BJ (cell line): Measurements from ENCODE around the gene SDK1. TPM values are rescaled to one million over a fixed set of nuclear protein-coding genes. Genes with fewer than 3 reads are reported as not detected.

Source experiments
- CTCF ChIA-PET: fragments of 350-600 bp; formaldehyde crosslinking; extraction: SDS; loops from one replicate; lab custom pipeline; 2021; ENCODE audit warnings: antibody characterized with exemption, inconsistent platforms; lab: Yijun Ruan, JAX
- POLR2A ChIA-PET: fragments of 300-600 bp; sonication (Branson Sonifier 250); formaldehyde crosslinking; extraction: SDS; loops from one replicate; lab custom pipeline; 2021; ENCODE audit warnings: antibody characterized with exemption; lab: Charles Lee
- DNase-seq: peaks from one replicate; pipeline ENCODE4 v3.0.0-alpha.2; 2011; ENCODE audit warnings: low read depth
- H3K27me3 ChIP-seq: 2 replicates; pipeline ENCODE4 v1.6.0; 2011; ENCODE audit warnings: low read length; ENCODE audit not compliant: control insufficient read depth, insufficient read depth
- H3K36me3 ChIP-seq: 2 replicates; pipeline ENCODE4 v1.5.1; 2011; ENCODE audit warnings: low read length; ENCODE audit not compliant: control insufficient read depth, insufficient read depth
- H3K4me3 ChIP-seq: 2 replicates; pipeline ENCODE4 v1.5.1; 2011; ENCODE audit warnings: low read depth, mild to moderate bottlenecking, control low read depth, low read length
- polyA plus RNA-seq: library from polyadenylated mRNA; depleted of rRNA; stranded (reverse); fragments of >200 nt; gene quantifications from 2 replicates; pipeline ENCODE4 v1.2.3, GENCODE V29; 2011
- TF ChIP-seq, protein P1 (sequence below): IDR thresholded peaks from 2 replicates; pipeline ENCODE4 v1.5.1; 2011; ENCODE audit warnings: low read depth, mild to moderate bottlenecking, control low read depth, inconsistent platforms, low read length, moderate library complexity; ENCODE audit not compliant: insufficient read depth

Gene SDK1
- polyA plus RNA-seq, 1 experiment: 0.01 TPM

DNA sequence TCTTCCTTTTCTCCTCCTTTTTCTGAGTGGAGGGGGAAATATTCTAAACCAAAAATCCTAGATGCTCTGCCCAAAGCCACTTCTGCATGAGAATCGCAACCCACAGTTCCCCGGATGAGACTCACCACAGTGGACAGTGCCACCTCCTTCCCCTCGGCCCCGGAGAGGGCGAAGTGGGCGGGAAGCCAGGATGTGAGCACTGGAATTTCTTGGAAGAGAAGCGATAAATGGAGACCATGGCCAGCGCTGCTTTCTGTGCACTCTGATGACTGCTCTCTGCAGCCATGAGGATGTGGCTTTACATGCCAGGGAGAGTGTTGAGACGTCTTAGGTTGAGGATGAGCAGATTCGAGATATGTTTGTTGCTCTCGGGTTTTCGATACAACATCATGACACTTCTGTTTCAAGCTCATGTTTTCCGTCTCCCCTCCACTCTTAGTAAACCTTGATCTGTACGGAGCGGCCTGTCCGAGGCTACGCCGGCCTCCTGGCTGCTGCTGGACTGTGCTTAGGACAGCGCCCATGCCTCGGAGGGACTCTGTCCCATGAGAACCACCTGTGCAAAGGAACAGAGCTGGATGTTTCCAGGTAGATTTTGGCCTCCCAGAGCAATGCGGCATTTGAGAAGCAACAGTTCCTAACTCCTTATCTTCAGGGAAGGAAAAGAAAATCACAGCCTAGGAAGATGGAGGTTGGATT, 966.4 kb downstream of the SDK1 start:
- TF ChIP-seq, protein P1, sequence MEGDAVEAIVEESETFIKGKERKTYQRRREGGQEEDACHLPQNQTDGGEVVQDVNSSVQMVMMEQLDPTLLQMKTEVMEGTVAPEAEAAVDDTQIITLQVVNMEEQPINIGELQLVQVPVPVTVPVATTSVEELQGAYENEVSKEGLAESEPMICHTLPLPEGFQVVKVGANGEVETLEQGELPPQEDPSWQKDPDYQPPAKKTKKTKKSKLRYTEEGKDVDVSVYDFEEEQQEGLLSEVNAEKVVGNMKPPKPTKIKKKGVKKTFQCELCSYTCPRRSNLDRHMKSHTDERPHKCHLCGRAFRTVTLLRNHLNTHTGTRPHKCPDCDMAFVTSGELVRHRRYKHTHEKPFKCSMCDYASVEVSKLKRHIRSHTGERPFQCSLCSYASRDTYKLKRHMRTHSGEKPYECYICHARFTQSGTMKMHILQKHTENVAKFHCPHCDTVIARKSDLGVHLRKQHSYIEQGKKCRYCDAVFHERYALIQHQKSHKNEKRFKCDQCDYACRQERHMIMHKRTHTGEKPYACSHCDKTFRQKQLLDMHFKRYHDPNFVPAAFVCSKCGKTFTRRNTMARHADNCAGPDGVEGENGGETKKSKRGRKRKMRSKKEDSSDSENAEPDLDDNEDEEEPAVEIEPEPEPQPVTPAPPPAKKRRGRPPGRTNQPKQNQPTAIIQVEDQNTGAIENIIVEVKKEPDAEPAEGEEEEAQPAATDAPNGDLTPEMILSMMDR: no peak
- Histone ChIP-seq H3K36me3 (no peaks in the 10 kb centered on the region), H3K4me3 (no peak overlapping the region), H3K27me3 (no peaks in the 10 kb centered on the region)
- DNase-seq: no peak
- ChIA-PET CTCF (no interaction called here), POLR2A (no interaction called here)

DNA sequence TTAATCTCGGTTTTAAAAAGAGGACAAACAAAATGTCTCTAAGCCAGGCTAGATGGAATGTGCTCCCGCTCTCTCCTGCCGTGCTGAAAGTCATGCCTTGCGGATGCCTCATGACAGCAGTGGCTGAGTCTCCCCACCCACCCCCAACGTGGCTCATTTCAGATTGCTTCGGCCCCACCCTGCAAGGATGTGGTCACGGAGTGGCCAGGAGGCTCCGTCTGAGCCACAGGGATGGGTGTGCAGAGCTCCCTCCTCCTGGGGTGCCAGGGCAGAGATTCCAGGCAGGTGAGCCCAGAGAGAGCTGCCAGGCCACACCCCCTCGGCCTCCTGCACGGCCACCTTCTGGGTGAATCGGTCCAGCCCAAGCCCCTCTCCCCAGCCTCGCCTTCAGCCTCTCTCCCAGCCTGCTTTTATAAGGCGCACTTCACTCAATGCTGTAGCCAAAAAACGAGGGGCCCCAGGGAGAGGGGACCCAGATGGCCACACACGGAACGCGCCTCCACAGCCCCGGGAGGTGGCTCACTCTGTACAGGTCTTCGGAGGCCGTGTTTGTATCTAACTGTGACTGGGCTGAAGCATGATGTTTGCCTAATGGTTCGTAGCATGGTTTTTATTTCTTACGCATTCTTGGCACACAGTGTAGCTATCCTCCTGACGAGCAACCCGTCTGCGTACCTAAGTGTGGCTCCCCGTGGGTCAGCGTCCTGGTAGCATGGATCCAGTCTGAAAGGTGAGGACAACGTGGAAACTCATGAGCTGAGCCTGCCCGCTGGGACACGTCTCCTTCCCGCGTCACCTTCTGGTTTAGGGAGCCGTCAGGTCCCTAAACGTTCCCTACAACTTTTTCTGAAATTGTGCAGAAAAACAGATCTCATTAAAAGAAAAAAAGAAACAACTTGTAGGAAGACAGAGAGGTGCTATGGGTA, 967.3 kb downstream of the SDK1 start:
- Histone ChIP-seq H3K27me3 (no peaks in the 10 kb centered on the region), H3K36me3 (no peaks in the 10 kb centered on the region), H3K4me3 (no peak overlapping the region)
- TF ChIP-seq, protein P1: no peak
- ChIA-PET POLR2A (no interaction called here), CTCF (no interaction called here)
- DNase-seq: no peak

DNA sequence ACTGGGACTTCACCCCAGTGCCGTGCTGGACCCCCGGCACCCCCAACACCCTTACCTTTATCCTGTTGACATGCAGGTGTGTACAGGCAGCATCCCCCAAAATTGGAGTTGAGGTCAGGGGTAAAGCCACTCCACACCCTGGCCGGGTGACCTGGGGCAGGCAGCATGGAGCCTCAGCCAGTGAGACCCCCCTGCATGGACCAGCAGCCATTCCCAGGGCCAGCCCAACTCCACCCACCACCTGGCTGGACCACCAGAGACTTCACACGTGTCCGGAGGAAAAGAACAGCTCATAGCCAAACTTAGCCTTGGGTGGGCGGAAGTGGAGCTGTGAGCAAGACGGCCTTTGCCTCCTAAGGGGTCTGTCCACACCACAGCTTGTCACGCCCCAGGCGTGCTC, 968.0 kb downstream of the SDK1 start:
- CTCF ChIA-PET: no interaction called here
- DNase-seq: no peak
- POLR2A ChIA-PET: no interaction called here

GRCh38 chr7:4269746-4270145, 968.7 kb downstream of the SDK1 start:
- H3K36me3 ChIP-seq: no peaks in the 10 kb centered on the region
- DNase-seq: no peak
- POLR2A ChIA-PET: no interaction called here
- TF ChIP-seq, protein P1: no peak
- no peaks in the 10 kb centered on the region for H3K27me3 ChIP-seq
- CTCF ChIA-PET: no interaction called here
- H3K4me3 ChIP-seq: no peak overlapping the region

More for the DNA sequence above, 968.0 kb downstream of the SDK1 start:
- TF ChIP-seq, protein P1: no peak
- H3K27me3 ChIP-seq: no peaks in the 10 kb centered on the region
- no peaks in the 10 kb centered on the region for H3K36me3 ChIP-seq
- H3K4me3 ChIP-seq: no peak overlapping the region

DNA sequence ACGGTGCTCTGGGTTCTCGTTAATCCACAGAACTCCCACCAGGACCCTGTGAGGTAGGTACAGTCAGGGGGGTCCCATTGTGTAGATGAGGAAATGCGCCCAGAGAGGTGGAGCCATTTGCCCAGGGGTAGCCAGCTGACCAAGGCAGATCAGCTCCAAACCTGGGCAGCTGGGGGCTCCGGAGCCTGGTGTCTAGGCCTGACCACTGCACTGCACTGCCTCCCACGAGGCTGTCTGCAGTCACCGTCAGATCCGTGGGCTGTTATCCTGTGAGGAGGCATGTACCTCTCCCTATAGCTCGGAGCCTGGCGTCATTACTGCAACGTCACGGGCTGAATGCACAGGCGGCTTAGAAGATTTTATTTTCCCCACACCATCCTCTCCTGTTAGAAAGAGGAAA, 969.2 kb downstream of the SDK1 start:
- TF ChIP-seq, protein P1: no peak

More for the DNA sequence above, 969.2 kb downstream of the SDK1 start:
- ChIA-PET POLR2A (no interaction called here), CTCF (no interaction called here)
- no peak overlapping the region for H3K4me3 ChIP-seq
- H3K27me3 ChIP-seq: no peaks in the 10 kb centered on the region
- no peak for DNase-seq
- H3K36me3 ChIP-seq: no peaks in the 10 kb centered on the region
